ENCODE measurements around the gene STXBP2. TPM values are rescaled to one million over a fixed set of nuclear protein-coding genes. Genes with fewer than 3 reads are reported as not detected.

The STXBP2 gene
- total and polyA plus RNA-seq, 9 of the 15 experiments (the other 6 are each of a cell fraction or from before 2014, with no cell fraction given), result 2.5 to 163 (median 71.3) TPM

DNA sequence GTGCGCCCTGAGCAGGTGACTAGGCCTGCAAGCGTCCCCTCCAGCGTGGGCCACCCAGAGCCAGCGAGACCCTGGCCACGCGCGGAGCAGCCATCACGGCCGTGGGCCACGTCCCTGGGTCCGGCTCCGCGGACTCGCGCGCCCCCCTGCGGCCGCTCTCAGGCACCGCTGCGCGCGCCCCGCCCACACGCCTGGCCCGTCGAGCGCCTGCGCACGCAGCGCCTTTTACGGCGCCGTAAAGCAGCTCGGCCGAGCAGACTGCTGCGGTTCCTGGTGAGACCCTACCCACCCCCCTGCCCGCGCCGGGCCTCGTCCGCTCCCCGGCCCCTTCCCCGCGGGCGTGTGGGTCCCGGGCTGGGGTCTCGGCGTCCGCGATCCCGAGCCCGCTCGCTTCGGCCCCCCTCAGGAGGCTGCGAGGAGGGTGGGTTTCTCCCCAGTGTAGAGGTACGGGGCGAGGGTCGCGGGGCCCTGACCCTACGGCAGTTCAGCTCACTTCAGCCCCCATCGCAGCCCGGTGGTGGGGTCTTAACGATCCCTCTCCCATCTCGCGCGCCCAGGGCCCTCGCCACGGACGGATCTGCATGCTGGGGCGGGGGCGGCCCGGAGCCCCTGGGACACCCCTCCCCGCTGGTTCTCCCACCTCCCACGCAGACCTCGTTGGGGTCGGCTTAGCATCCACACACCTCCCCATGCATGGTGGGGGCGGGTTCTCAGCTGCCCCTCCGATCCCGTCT, 43.9 kb downstream of the STXBP2 start, which contains the start of gene TRAPPC5 (continued):
- TF ChIP-seq HCFC1 (IDR thresholded peaks at IDR 0.05; ENCODE audit: low read depth, low read length), result peak; percentile 35; the same call in 1 of the 2 replicates
- TF ChIP-seq EP300 (IDR thresholded peaks at IDR 0.05; ENCODE audit: low read length), result no peak
- no peak for TF ChIP-seq CBX1 (IDR thresholded peaks at IDR 0.05; ENCODE audit: low read depth)
- TF ChIP-seq TAL1 (IDR thresholded peaks at IDR 0.05), result no peak
- no peak for TF ChIP-seq HDAC6 (IDR thresholded peaks at IDR 0.05; ENCODE audit: low read depth, low read length)
- no peak for TF ChIP-seq DDX20 (tag; IDR thresholded peaks at IDR 0.05; ENCODE audit: low read depth)
- no peak for TF ChIP-seq ZNF175 (CRISPR knock-in tag; IDR thresholded peaks at IDR 0.05; ENCODE audit: low read depth)
- peak; percentile 97 to 98 for TF ChIP-seq RAD21 (CRISPR knock-in tag; conservative IDR thresholded peaks at IDR 0.05 in 1 of 2, IDR thresholded peaks at IDR 0.05 in 1 of 2)
- TF ChIP-seq POLR2AphosphoS2 (IDR thresholded peaks at IDR 0.05; ENCODE audit: low read length), result no peak
- TF ChIP-seq NFIC (IDR thresholded peaks at IDR 0.05), result 0 out of 2 replicates have a peak, but pooled peaks have one; percentile 18
- no peak for TF ChIP-seq ZNF311 (CRISPR knock-in tag; IDR thresholded peaks at IDR 0.05)
- TF ChIP-seq, protein P1, sequence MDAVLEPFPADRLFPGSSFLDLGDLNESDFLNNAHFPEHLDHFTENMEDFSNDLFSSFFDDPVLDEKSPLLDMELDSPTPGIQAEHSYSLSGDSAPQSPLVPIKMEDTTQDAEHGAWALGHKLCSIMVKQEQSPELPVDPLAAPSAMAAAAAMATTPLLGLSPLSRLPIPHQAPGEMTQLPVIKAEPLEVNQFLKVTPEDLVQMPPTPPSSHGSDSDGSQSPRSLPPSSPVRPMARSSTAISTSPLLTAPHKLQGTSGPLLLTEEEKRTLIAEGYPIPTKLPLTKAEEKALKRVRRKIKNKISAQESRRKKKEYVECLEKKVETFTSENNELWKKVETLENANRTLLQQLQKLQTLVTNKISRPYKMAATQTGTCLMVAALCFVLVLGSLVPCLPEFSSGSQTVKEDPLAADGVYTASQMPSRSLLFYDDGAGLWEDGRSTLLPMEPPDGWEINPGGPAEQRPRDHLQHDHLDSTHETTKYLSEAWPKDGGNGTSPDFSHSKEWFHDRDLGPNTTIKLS (IDR thresholded peaks at IDR 0.05; ENCODE audit: borderline replicate concordance, low read depth), result peak; percentile 91
- TF ChIP-seq MIER1 (IDR thresholded peaks at IDR 0.05; ENCODE audit: low read depth), result no peak
- no peak for TF ChIP-seq NFE2L1 (tag; IDR thresholded peaks at IDR 0.05; ENCODE audit: borderline replicate concordance, low read depth)
- TF ChIP-seq ETV5 (CRISPR knock-in tag; IDR thresholded peaks at IDR 0.05; ENCODE audit: low read depth), result no peak
- TF ChIP-seq, protein P2, sequence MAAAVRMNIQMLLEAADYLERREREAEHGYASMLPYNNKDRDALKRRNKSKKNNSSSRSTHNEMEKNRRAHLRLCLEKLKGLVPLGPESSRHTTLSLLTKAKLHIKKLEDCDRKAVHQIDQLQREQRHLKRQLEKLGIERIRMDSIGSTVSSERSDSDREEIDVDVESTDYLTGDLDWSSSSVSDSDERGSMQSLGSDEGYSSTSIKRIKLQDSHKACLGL (CRISPR knock-in tag; IDR thresholded peaks at IDR 0.05; ENCODE audit: borderline replicate concordance, poor library complexity, severe bottlenecking), result no peak
- TF ChIP-seq ZNF644 (tag; IDR thresholded peaks at IDR 0.05; ENCODE audit: low read depth), result no peak
- TF ChIP-seq, protein P3, sequence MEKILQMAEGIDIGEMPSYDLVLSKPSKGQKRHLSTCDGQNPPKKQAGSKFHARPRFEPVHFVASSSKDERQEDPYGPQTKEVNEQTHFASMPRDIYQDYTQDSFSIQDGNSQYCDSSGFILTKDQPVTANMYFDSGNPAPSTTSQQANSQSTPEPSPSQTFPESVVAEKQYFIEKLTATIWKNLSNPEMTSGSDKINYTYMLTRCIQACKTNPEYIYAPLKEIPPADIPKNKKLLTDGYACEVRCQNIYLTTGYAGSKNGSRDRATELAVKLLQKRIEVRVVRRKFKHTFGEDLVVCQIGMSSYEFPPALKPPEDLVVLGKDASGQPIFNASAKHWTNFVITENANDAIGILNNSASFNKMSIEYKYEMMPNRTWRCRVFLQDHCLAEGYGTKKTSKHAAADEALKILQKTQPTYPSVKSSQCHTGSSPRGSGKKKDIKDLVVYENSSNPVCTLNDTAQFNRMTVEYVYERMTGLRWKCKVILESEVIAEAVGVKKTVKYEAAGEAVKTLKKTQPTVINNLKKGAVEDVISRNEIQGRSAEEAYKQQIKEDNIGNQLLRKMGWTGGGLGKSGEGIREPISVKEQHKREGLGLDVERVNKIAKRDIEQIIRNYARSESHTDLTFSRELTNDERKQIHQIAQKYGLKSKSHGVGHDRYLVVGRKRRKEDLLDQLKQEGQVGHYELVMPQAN (IDR thresholded peaks at IDR 0.05; ENCODE audit: borderline replicate concordance), result no peak
- no peak for TF ChIP-seq KHSRP (IDR thresholded peaks at IDR 0.05)
- TF ChIP-seq, protein P4, sequence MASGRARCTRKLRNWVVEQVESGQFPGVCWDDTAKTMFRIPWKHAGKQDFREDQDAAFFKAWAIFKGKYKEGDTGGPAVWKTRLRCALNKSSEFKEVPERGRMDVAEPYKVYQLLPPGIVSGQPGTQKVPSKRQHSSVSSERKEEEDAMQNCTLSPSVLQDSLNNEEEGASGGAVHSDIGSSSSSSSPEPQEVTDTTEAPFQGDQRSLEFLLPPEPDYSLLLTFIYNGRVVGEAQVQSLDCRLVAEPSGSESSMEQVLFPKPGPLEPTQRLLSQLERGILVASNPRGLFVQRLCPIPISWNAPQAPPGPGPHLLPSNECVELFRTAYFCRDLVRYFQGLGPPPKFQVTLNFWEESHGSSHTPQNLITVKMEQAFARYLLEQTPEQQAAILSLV (tag; IDR thresholded peaks at IDR 0.05), result no peak
- TF ChIP-seq, protein P5, sequence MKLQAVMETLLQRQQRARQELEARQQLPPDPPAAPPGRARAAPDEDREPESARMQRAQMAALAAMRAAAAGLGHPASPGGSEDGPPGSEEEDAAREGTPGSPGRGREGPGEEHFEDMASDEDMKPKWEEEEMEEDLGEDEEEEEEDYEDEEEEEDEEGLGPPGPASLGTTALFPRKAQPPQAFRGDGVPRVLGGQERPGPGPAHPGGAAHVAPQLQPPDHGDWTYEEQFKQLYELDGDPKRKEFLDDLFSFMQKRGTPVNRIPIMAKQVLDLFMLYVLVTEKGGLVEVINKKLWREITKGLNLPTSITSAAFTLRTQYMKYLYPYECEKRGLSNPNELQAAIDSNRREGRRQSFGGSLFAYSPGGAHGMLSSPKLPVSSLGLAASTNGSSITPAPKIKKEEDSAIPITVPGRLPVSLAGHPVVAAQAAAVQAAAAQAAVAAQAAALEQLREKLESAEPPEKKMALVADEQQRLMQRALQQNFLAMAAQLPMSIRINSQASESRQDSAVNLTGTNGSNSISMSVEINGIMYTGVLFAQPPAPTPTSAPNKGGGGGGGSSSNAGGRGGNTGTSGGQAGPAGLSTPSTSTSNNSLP (IDR thresholded peaks at IDR 0.05; ENCODE audit: borderline replicate concordance, low read depth, low read length), result no peak
- TF ChIP-seq ZNF143 (CRISPR knock-in tag; IDR thresholded peaks at IDR 0.05), result no peak
